HEK293 (cell line): ENCODE results near the gene SNX19.

Experiments
- CTCF ChIP-seq: fragments of 450-650 bp; formaldehyde crosslinking; IDR thresholded peaks from 2 replicates; pipeline ENCODE4 v1.5.1; 2016; ENCODE audit warnings: missing biosample characterization, missing genetic modification characterization
- GLIS2 ChIP-seq: fragments of 450-650 bp; formaldehyde crosslinking; IDR thresholded peaks from 2 replicates; pipeline ENCODE4 v1.5.1; 2016; ENCODE audit warnings: missing biosample characterization, missing genetic modification characterization
- REST ChIP-seq: fragments of 450-650 bp; formaldehyde crosslinking; IDR thresholded peaks from 2 replicates; pipeline ENCODE4 v1.5.1; 2016; ENCODE audit warnings: missing biosample characterization, missing genetic modification characterization
- TCF7L2 ChIP-seq: IDR thresholded peaks from 2 replicates; pipeline ENCODE4 v1.6.1; 2011; ENCODE audit warnings: low read depth, mild to moderate bottlenecking, inconsistent platforms, low read length, moderate library complexity, borderline replicate concordance
- YY1 ChIP-seq: fragments of 450-650 bp; formaldehyde crosslinking; IDR thresholded peaks from 2 replicates; pipeline ENCODE4 v1.5.1; 2018; ENCODE audit warnings: missing biosample characterization, missing genetic modification characterization
- ZNF169 ChIP-seq: fragments of 450-650 bp; formaldehyde crosslinking; IDR thresholded peaks from 2 replicates; pipeline ENCODE4 v1.5.1; 2016; ENCODE audit warnings: missing biosample characterization, missing genetic modification characterization

- TF ChIP-seq REST (tag by site-specific recombination) (no peak), CTCF (tag by site-specific recombination) (no peak), TCF7L2 (no peak), YY1 (tag by site-specific recombination) (no peak), ZNF169 (no peak), GLIS2 (tag by site-specific recombination) (no peak)
Measured at GRCh38 chr11:130906616-130907015, 9.7 kb downstream of the SNX19 start.
